Endodermal cell (in vitro differentiated cells): ENCODE measurements around the gene RNF215. TPM values are rescaled to one million over a fixed set of nuclear protein-coding genes. Genes with fewer than 3 reads are reported as not detected.

Source experiments
- DNase-seq: peaks from one replicate; pipeline ENCODE4 v3.0.0-alpha.2; 2017
- H3K27ac ChIP-seq: 2 replicates; pipeline ENCODE4 v1.5.1; 2013; ENCODE audit warnings: mild to moderate bottlenecking, low read depth, low read length, moderate library complexity
- H3K27me3 ChIP-seq: 2 replicates; pipeline ENCODE4 v1.6.1; 2013; ENCODE audit warnings: mild to moderate bottlenecking, low read length, moderate library complexity; ENCODE audit not compliant: insufficient read depth, control insufficient read depth, poor library complexity, severe bottlenecking
- H3K36me3 ChIP-seq: 2 replicates; pipeline ENCODE4 v1.7.0; 2013; ENCODE audit warnings: mild to moderate bottlenecking, low read length, moderate library complexity; ENCODE audit not compliant: control insufficient read depth, insufficient read depth
- H3K4me1 ChIP-seq: one replicate; pipeline ENCODE4 v1.7.0; 2013; ENCODE audit warnings: low read length; ENCODE audit not compliant: control insufficient read depth, insufficient read depth
- H3K4me3 ChIP-seq: 2 replicates; pipeline ENCODE4 v1.5.1; 2013; ENCODE audit warnings: mild to moderate bottlenecking, low read length, moderate library complexity
- H3K9ac ChIP-seq: 2 replicates; pipeline ENCODE4 v1.6.1; 2013; ENCODE audit warnings: mild to moderate bottlenecking, low read length, moderate library complexity; ENCODE audit not compliant: poor library complexity, severe bottlenecking; ENCODE audit errors: extremely low read depth
- H3K9me3 ChIP-seq: 2 replicates; pipeline ENCODE4 v1.6.1; 2013; ENCODE audit warnings: mild to moderate bottlenecking, low read length, moderate library complexity; ENCODE audit not compliant: control insufficient read depth
- H3K27ac Mint-ChIP-seq: 2 replicates; pipeline ENCODE4 v1.8.0; 2020; ENCODE audit warnings: mixed read lengths
- H3K27me3 Mint-ChIP-seq: 2 replicates; pipeline ENCODE4 v1.8.0; 2021; ENCODE audit warnings: mild to moderate bottlenecking, mixed read lengths; ENCODE audit not compliant: insufficient read depth
- H3K36me3 Mint-ChIP-seq: 2 replicates; pipeline ENCODE4 v1.8.0; 2020; ENCODE audit warnings: low read depth, mixed read lengths
- H3K4me1 Mint-ChIP-seq: 2 replicates; pipeline ENCODE4 v1.8.0; 2020; ENCODE audit warnings: mixed read lengths
- H3K4me3 Mint-ChIP-seq: 2 replicates; pipeline ENCODE4 v1.8.0; 2020; ENCODE audit warnings: mild to moderate bottlenecking, moderate library complexity, mixed read lengths
- H3K9me3 Mint-ChIP-seq: 2 replicates; pipeline ENCODE4 v1.8.0; 2020; ENCODE audit warnings: mild to moderate bottlenecking, mixed read lengths
- CTCF ChIP-seq: fragments of 200-600 bp; sonication (generic); conservative IDR thresholded peaks from 2 replicates; pipeline ENCODE4 v1.5.0; 2021; ENCODE audit warnings: antibody characterized with exemption, mild to moderate bottlenecking
- WGBS, 2 experiments: methylation state at CpG; one replicate each; pipeline versions ENCODE4 v1.1.5 to v1.1.7; 2013; ENCODE audit warnings: missing lambda C conversion rate in 2 of 2, mixed read lengths in 1 of 2; ENCODE audit not compliant: insufficient coverage in 1 of 2, insufficient read length in 1 of 2; 5-methylcytosine and 5-hydroxymethylcytosine counted together
- total RNA-seq, 2 donors: library from RNA; stranded (reverse); fragmentation: NEBNext Ultra II Directional in 1 of 2; extraction: Animal tissue kit (Norgen Biotek cat#: 25700) in 1 of 2; gene quantifications; 2 replicates in 1 of 2; 3 replicates in 1 of 2; pipeline ENCODE4 v1.2.1, GENCODE V29; 2021

The RNF215 gene
- total RNA-seq, 2 donors from 2014 or later = 44.0 to 46.7 TPM

- H3K9me3 ChIP-seq = no peaks in the 10 kb centered on the region
Measured at GRCh38 chr22:30332551-30332950, 54.7 kb downstream of the RNF215 start.

More at GRCh38 chr22:30332551-30332950, 54.7 kb downstream of the RNF215 start:
- Histone ChIP-seq H3K4me3 (no peak overlapping the region), H3K9ac (no peak overlapping the region), H3K27ac (no peak overlapping the region), H3K36me3 (peaks cover 64% of the 10 kb centered on the region), H3K27me3 (no peaks in the 10 kb centered on the region), H3K4me1 (no peaks in the 10 kb centered on the region)
- DNase-seq = no peak
- no peak for TF ChIP-seq CTCF
- no peak overlapping the region for H3K27ac Mint-ChIP-seq
- 89 to 100% methylated on average over 3 to 5 of the region's 5 CpGs for WGBS, 2 experiments
- no peaks in the 10 kb centered on the region for H3K9me3 Mint-ChIP-seq
- no peaks in the 10 kb centered on the region for H3K27me3 Mint-ChIP-seq
- H3K36me3 Mint-ChIP-seq = peaks cover 67% of the 10 kb centered on the region
- peaks cover 4% of the 10 kb centered on the region for H3K4me1 Mint-ChIP-seq
- H3K4me3 Mint-ChIP-seq = no peak overlapping the region

Other genes with a start within 250 kb of the RNF215 start
- under 1 TPM; 0.31 to 0.77 TPM for gene LIF, start 140.7 kb downstream of the RNF215 start, total RNA-seq
- gene OSM, start 120.6 kb downstream of the RNF215 start, total RNA-seq = not detected
- gene CASTOR1, start 97.9 kb downstream of the RNF215 start, total RNA-seq = 10 to 100 TPM; 19.2 to 19.5 TPM
- 10 to 100 TPM; 12.1 to 13.7 TPM for gene TBC1D10A, start 60.5 kb downstream of the RNF215 start, total RNA-seq
- 100 to 1,000 TPM; 191 to 195 TPM for gene SF3A1, start 30.5 kb downstream of the RNF215 start, total RNA-seq
- 1 to 10 TPM; 6.1 to 7.2 TPM for gene CCDC157, start 30.4 kb downstream of the RNF215 start, total RNA-seq
- 10 to 100 TPM; 13.9 to 19.1 TPM for gene SEC14L2, start 9.6 kb upstream of the RNF215 start, total RNA-seq
- gene MTFP1, start 38.4 kb upstream of the RNF215 start, total RNA-seq = 10 to 100 TPM; 25.9 to 30.8 TPM
- not detected for gene SEC14L3, start 84.6 kb upstream of the RNF215 start, total RNA-seq
- gene SEC14L4, start 118.3 kb upstream of the RNF215 start, total RNA-seq = under 1 TPM; 0.49 to 0.62 TPM
- 1 to 10 TPM; 1.6 to 2.1 TPM for gene SEC14L6, start 159.3 kb upstream of the RNF215 start, total RNA-seq
- gene GAL3ST1, start 187.3 kb upstream of the RNF215 start, total RNA-seq = 10 to 100 TPM; 26.4 to 28.3 TPM
- gene PES1, start 204.5 kb upstream of the RNF215 start, total RNA-seq = 10 to 100 TPM; 78.7 to 90.2 TPM
- 10 to 100 TPM; 71.8 to 73.6 TPM for gene TCN2, start 219.8 kb upstream of the RNF215 start, total RNA-seq
- 1 to 10 TPM; 2.3 to 3.9 TPM for gene SLC35E4, start 248.4 kb upstream of the RNF215 start, total RNA-seq